Measurements from ENCODE around the gene TMEM271.
"Not testable (repeated sequence)": the region's sequence is repeated elsewhere in the genome, so short reads cannot be mapped to it uniquely, and the experiment has no call there.

Gene TMEM271

DNA sequence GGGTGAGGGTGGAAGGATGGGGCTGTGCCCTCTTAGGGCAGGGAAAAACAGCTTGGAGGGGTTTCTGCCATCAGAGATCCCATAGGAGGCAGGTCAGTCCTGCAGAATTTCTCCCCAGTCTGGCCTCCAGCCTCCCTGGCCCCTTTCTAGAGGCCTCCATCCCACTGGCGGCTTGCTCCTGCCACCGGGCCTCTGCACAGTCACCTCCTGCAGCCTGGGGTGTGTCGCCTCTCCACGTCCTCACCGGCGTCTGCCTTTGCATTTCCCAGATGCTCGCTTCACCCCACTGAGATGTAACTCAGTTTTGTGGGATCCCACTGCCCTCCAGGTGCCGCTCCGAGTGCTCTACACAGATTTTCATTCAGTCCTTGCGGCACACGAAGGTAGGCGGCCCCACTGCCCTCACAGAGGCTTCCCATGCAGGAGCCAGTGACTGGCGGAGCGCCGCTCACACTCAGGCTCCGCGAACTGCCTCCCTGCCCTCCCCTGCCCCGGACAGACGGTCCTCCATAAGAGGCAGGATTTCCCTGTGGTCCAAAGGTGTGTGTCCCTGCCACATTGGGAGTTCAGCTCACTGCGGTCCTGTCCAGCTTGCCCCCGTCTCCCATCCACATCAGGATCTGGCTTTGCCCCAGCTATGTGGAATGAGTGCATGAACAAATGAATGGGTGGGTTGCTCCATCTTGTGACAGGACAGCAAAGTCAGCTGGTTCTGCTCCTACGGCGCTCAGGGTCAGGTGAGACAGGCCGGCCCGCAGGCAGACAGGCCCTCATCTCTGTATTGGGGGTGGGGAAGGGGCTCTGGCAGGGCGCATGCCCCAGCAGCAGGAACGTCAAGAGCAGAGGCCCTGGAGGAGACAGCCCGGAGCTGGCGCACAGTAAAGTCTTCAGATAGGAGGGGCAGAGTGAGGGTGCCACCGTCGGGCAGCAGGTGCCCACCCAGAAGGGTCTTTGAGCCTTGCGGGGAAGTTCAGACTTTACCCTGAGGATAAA is 2.7 kb upstream of the TMEM271 start:
- DNase-seq, result no peak

GRCh38 chr4:577499-578450 is 1.7 kb upstream of the TMEM271 start:
- peak; percentile 26 for DNase-seq

- no peak for DNase-seq
These were observed 950 bp upstream of the TMEM271 start for GRCh38 chr4:576991-577498.

DNA sequence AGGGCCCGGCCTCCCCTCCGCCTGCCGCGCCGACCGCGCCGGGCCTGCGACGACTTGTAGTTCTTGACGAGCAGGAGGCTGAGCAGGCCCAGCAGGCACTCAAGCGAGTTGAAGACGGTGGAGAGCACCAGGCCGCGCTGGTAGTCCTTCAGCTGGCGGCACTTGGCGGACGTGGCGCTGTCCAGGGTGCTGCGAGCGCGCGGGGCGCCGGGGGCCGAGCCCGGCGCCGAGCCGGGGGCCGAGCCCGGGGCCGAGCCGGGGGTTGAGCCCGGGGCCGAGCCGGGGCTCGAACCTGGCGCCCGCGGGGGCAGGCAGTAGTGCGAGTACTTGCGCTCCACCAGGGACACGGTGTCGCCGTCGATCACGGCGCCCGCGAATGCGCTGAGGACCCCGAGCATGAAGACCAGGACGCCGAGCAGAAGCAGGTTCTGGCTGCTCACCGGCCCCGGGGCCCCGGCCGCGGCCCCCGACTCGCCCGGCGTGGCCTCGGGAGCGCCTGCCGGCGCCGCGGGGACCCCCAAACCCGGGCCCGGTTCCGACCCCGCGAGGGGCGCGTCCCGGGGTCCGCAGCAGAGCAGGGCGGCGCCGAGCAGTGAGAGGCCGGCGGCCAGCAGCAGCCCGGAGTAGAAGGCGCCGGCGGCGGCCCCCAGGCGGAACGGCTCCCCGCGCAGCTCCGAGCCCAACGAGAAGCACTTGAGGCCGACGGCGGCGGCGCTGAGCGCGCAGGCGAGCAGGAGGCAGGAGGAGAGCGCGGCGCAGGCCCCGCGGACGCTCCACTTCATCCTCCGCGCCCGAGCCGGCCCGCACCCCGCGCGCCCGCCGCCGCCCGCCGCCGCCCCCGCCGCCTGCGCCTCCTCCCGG is 584 bp downstream of the TMEM271 start:
- no peak for DNase-seq

- no peak for DNase-seq
These were observed 1.5 kb downstream of the TMEM271 start for GRCh38 chr4:574346-575161.

- peak; percentile 54 for DNase-seq
These were observed 2.8 kb downstream of the TMEM271 start for GRCh38 chr4:573122-573892.

GRCh38 chr4:572594-572993 is 3.5 kb downstream of the TMEM271 start:
- no peak for DNase-seq

- DNase-seq, result no peak
These were observed 4.1 kb downstream of the TMEM271 start for GRCh38 chr4:571838-572572.

DNA sequence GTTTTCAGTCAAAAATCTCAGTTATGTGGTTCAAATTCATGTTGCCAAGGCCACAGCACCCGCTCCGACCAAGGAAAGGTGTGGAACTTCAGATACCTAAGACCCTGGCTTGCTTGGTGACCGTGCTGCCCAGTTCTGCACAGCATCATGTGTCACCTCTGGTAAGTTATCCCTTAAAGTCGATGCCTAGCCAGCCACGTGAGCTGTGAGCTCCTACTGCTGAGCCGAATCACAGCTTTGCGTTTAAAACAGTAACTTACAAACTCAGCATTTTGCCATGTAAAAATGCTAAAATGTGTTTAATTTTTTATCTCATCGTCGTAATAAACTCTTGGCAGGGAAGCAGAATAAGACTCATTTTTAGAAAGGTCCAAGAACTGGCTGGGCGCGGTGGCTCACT is 5.3 kb downstream of the TMEM271 start:
- no peak for DNase-seq

DNA sequence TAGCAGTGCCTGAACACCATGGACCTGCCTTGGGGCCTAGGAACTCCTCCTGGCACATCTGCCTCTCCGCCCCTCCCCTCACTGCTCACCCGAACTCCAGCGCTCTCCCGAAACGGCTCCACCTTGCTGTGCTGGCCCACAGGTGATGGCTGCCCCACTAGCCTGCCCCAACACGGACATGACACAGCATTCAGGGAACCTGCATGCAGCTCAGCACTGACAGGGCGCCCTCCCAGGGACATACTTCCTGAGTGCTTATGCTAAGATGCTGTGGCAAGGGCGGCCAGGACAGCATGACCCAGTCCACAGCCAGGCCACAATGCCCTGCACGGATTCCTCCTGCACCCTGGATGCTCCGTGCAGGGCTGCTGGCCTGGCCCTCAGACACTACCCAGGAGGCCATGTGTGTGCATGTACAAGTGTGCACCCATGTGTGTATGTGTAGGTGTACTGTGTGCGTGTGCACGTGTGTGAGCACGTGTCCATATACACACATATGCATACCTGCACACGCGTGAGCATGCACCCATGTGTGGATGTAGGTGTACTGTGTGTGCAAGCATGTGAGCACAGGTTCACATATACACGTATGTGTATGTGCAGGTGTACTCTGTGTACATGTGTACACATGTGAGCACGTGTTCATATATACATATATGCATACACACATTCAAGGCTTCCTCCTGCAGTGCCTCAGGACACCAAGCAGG is 6.0 kb downstream of the TMEM271 start:
- no peak for DNase-seq

GRCh38 chr4:568962-569361 is 7.1 kb downstream of the TMEM271 start:
- no peak for DNase-seq

GRCh38 chr4:568351-568652 is 7.8 kb downstream of the TMEM271 start:
- no peak for DNase-seq

GRCh38 chr4:567457-568350 is 8.4 kb downstream of the TMEM271 start:
- no peak for DNase-seq

- no peak for DNase-seq
These were observed 9.4 kb downstream of the TMEM271 start for GRCh38 chr4:566508-567295.

GRCh38 chr4:566035-566434 is 10.1 kb downstream of the TMEM271 start:
- DNase-seq, result no peak

GRCh38 chr4:565614-566013 is 10.5 kb downstream of the TMEM271 start:
- not testable (repeated sequence) for DNase-seq

DNA sequence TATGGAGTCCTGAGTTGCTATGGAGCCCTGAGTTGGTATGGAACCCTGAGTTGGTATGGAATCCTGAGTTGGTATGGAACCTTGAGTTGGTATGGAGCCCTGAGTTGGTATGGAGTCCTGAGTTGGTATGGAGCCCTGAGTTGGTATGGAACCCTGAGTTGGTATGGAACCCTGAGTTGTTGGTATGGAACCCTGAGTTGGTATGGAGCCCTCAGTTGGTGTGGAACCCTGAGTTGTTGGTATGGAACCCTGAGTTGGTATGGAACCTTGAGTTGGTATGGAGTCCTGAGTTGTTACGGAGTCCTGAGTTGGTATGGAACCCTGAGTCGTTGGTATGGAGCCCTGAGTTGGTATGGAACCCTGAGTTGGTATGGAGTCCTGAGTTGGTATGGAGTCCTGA is 13.6 kb downstream of the TMEM271 start:
- not testable (repeated sequence) for DNase-seq

Data from NCI-H524 treated with DMSO at 0.1 percent for 48 hours (cell line).